GM13976 (cell line): ENCODE results near the gene FIG4.
"Not testable (repeated sequence)": the region's sequence is repeated elsewhere in the genome, so short reads cannot be mapped to it uniquely, and the experiment has no call there.

Experiments
- DNase-seq: peaks from one replicate; pipeline ENCODE4 v3.0.0; 2012; ENCODE audit warnings: low spot score
- in situ Hi-C: fragments of 300-500 bp; cut with MboI; formaldehyde crosslinking; loops from one replicate; pipeline ENCODE4 v1.12.0; 2022; ENCODE audit warnings: low sequenced_read_pairs, mixed read lengths, inconsistent platforms; ENCODE audit not compliant: unreplicated experiment
- TF ChIP-seq, protein P1 (sequence below): IDR thresholded peaks from 2 replicates; pipeline ENCODE4 v1.5.1; 2012; ENCODE audit warnings: borderline replicate concordance, mild to moderate bottlenecking; ENCODE audit not compliant: insufficient read depth; ENCODE audit errors: extremely low read depth, missing control alignments, control extremely low read depth

The FIG4 gene

DNA sequence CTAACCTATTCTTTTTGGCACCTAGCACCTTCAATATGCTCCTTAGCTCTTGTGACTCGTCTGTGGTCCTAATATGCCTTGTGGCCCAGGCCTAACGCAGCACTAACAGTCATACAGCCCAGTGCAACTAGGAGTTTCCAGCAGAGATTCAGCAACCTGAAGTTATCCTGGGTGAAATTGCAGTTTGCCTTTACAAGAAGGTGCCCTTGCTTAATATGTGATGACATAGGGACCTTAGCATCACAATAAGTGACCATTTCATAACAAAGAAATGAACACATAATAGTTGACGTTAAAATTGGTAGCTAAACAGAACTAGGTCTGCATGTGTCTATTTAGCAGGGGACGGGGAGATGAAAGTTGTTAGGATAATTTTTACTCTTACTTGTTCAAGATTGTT lies 10.1 kb downstream of the FIG4 start:
- in situ Hi-C loops, result loop anchor here (10.0 kb wide), 2 partner anchors 334 to 694 kb away; no protein-coding TSS in a partner anchor
- no peak for DNase-seq
- TF ChIP-seq, protein P1, sequence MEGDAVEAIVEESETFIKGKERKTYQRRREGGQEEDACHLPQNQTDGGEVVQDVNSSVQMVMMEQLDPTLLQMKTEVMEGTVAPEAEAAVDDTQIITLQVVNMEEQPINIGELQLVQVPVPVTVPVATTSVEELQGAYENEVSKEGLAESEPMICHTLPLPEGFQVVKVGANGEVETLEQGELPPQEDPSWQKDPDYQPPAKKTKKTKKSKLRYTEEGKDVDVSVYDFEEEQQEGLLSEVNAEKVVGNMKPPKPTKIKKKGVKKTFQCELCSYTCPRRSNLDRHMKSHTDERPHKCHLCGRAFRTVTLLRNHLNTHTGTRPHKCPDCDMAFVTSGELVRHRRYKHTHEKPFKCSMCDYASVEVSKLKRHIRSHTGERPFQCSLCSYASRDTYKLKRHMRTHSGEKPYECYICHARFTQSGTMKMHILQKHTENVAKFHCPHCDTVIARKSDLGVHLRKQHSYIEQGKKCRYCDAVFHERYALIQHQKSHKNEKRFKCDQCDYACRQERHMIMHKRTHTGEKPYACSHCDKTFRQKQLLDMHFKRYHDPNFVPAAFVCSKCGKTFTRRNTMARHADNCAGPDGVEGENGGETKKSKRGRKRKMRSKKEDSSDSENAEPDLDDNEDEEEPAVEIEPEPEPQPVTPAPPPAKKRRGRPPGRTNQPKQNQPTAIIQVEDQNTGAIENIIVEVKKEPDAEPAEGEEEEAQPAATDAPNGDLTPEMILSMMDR, result no peak

- no peak for DNase-seq
- TF ChIP-seq, protein P1, result no peak
- in situ Hi-C loops, result loop anchor here (10.0 kb wide), 2 partner anchors 333 to 693 kb away; no protein-coding TSS in a partner anchor
Measured at GRCh38 chr6:109701774-109702173, 10.7 kb downstream of the FIG4 start.

- in situ Hi-C loops, result loop anchor here (10.0 kb wide), 2 partner anchors 332 to 692 kb away; no protein-coding TSS in a partner anchor
- TF ChIP-seq, protein P1, result no peak
- DNase-seq, result no peak
Measured at GRCh38 chr6:109702791-109703190, 11.7 kb downstream of the FIG4 start.

GRCh38 chr6:109705258-109705657 lies 14.2 kb downstream of the FIG4 start:
- TF ChIP-seq, protein P1, result peak; percentile 72
- DNase-seq, result peak; percentile 62
- in situ Hi-C loops, result loop anchor here (10.0 kb wide), 2 partner anchors 330 to 690 kb away; no protein-coding TSS in a partner anchor

- in situ Hi-C loops, result loop anchor here (10.0 kb wide), 2 partner anchors 328 to 688 kb away; no protein-coding TSS in a partner anchor
- TF ChIP-seq, protein P1, result no peak
- DNase-seq, result no peak
Measured at GRCh38 chr6:109706513-109706912, 15.4 kb downstream of the FIG4 start.

DNA sequence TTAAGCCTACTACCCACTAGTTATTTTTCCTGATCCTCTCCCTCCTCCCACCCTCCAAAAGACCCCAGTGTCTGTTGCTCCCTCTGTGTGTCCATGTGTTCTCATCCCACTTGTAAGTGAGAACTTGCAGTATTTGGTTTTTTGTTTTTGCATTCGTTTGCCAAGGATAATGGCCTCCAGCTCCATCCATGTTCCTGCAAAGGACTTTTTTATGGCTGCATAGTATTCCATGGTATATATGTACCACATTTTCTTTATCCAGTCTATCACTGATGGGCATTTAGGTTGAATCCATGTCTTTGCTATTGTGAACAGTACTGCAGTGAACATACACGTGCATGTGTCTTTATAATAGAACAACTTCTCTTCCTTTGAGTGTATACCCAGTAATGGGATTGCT lies 17.0 kb downstream of the FIG4 start:
- in situ Hi-C loops, result loop anchor here (10.0 kb wide), 2 partner anchors 327 to 687 kb away; no protein-coding TSS in a partner anchor
- DNase-seq, result not testable (repeated sequence)

DNA sequence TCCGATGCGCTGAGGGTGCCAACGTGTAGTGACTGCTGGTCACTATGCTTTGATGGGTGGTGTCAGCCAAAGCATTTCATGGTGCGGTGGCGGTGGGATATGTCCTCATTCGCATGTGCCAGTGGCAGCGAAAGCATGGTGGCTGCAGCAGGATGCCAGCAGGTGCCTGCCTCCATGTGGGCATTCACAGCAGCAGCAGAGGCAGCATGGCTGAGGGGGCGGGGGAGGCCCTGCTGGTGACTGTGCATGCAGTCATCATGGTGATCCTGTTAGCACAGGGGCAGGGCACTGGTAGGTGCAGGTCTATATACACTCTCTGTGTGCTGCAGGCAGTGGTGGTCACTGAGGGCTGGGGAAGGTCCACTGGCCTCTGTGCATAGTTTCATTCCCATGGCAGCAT lies 22.0 kb downstream of the FIG4 start:
- TF ChIP-seq, protein P1, result no peak
- DNase-seq, result no peak
- in situ Hi-C loops, result no loop called here
